Endodermal cell (in vitro differentiated cells): ENCODE data around the gene CHCHD3. TPM values are rescaled to one million over a fixed set of nuclear protein-coding genes. Genes with fewer than 3 reads are reported as not detected.

ENCODE experiments used
- DNase-seq: peaks from one replicate; pipeline ENCODE4 v3.0.0-alpha.2; 2017
- H3K27ac ChIP-seq: 2 replicates; pipeline ENCODE4 v1.5.1; 2013; ENCODE audit warnings: mild to moderate bottlenecking, low read depth, low read length, moderate library complexity
- H3K27me3 ChIP-seq: 2 replicates; pipeline ENCODE4 v1.6.1; 2013; ENCODE audit warnings: mild to moderate bottlenecking, low read length, moderate library complexity; ENCODE audit not compliant: insufficient read depth, control insufficient read depth, poor library complexity, severe bottlenecking
- H3K36me3 ChIP-seq: 2 replicates; pipeline ENCODE4 v1.7.0; 2013; ENCODE audit warnings: mild to moderate bottlenecking, low read length, moderate library complexity; ENCODE audit not compliant: control insufficient read depth, insufficient read depth
- H3K4me1 ChIP-seq: one replicate; pipeline ENCODE4 v1.7.0; 2013; ENCODE audit warnings: low read length; ENCODE audit not compliant: control insufficient read depth, insufficient read depth
- H3K4me3 ChIP-seq: 2 replicates; pipeline ENCODE4 v1.5.1; 2013; ENCODE audit warnings: mild to moderate bottlenecking, low read length, moderate library complexity
- H3K9ac ChIP-seq: 2 replicates; pipeline ENCODE4 v1.6.1; 2013; ENCODE audit warnings: mild to moderate bottlenecking, low read length, moderate library complexity; ENCODE audit not compliant: poor library complexity, severe bottlenecking; ENCODE audit errors: extremely low read depth
- H3K9me3 ChIP-seq: 2 replicates; pipeline ENCODE4 v1.6.1; 2013; ENCODE audit warnings: mild to moderate bottlenecking, low read length, moderate library complexity; ENCODE audit not compliant: control insufficient read depth
- H3K27ac Mint-ChIP-seq: 2 replicates; pipeline ENCODE4 v1.8.0; 2020; ENCODE audit warnings: mixed read lengths
- H3K27me3 Mint-ChIP-seq: 2 replicates; pipeline ENCODE4 v1.8.0; 2021; ENCODE audit warnings: mild to moderate bottlenecking, mixed read lengths; ENCODE audit not compliant: insufficient read depth
- H3K36me3 Mint-ChIP-seq: 2 replicates; pipeline ENCODE4 v1.8.0; 2020; ENCODE audit warnings: low read depth, mixed read lengths
- H3K4me1 Mint-ChIP-seq: 2 replicates; pipeline ENCODE4 v1.8.0; 2020; ENCODE audit warnings: mixed read lengths
- H3K4me3 Mint-ChIP-seq: 2 replicates; pipeline ENCODE4 v1.8.0; 2020; ENCODE audit warnings: mild to moderate bottlenecking, moderate library complexity, mixed read lengths
- H3K9me3 Mint-ChIP-seq: 2 replicates; pipeline ENCODE4 v1.8.0; 2020; ENCODE audit warnings: mild to moderate bottlenecking, mixed read lengths
- WGBS, 2 experiments: methylation state at CpG; one replicate each; pipeline versions ENCODE4 v1.1.5 to v1.1.7; 2013; ENCODE audit warnings: missing lambda C conversion rate in 2 of 2, mixed read lengths in 1 of 2; ENCODE audit not compliant: insufficient coverage in 1 of 2, insufficient read length in 1 of 2; 5-methylcytosine and 5-hydroxymethylcytosine counted together
- total RNA-seq, 2 donors: library from RNA; stranded (reverse); fragmentation: NEBNext Ultra II Directional in 1 of 2; extraction: Animal tissue kit (Norgen Biotek cat#: 25700) in 1 of 2; gene quantifications; 2 replicates in 1 of 2; 3 replicates in 1 of 2; pipeline ENCODE4 v1.2.1, GENCODE V29; 2021
- TF ChIP-seq, protein P1 (sequence below): fragments of 200-600 bp; sonication (generic); conservative IDR thresholded peaks from 2 replicates; pipeline ENCODE4 v1.5.0; 2021; ENCODE audit warnings: antibody characterized with exemption, mild to moderate bottlenecking

The CHCHD3 gene
- total RNA-seq, 2 donors from 2014 or later = 70.4 to 75.2 TPM

DNA sequence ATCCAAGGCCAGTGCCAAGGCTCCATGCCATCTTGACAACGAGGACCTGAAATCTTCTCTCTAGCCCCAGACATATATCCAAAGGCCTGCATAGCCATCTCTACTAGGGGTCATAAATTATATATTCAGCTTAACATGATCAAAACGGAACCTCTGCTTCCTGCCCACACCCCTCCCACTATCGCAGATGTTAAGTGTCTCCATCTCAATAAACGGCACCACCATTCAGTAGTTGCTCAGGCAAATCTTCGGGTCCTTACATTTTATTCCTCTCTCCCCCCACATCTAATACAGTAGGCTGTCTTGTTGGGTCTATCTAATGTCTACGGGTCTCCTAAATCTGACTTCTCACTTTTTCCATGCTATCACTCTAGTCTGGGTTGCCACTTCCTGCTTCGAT is 304.5 kb downstream of the CHCHD3 start:
- Mint-ChIP-seq H3K4me1 (peaks cover 6% of the 10 kb centered on the region), H3K4me3 (no peak overlapping the region), H3K27me3 (no peaks in the 10 kb centered on the region), H3K27ac (no peak overlapping the region), H3K36me3 (no peaks in the 10 kb centered on the region), H3K9me3 (no peaks in the 10 kb centered on the region)
- H3K27me3 ChIP-seq = no peaks in the 10 kb centered on the region
- H3K9me3 ChIP-seq = no peaks in the 10 kb centered on the region
- H3K4me1 ChIP-seq = no peaks in the 10 kb centered on the region
- WGBS, 2 experiments = 95% methylated on average over 7 of the region's 7 CpGs
- TF ChIP-seq, protein P1, sequence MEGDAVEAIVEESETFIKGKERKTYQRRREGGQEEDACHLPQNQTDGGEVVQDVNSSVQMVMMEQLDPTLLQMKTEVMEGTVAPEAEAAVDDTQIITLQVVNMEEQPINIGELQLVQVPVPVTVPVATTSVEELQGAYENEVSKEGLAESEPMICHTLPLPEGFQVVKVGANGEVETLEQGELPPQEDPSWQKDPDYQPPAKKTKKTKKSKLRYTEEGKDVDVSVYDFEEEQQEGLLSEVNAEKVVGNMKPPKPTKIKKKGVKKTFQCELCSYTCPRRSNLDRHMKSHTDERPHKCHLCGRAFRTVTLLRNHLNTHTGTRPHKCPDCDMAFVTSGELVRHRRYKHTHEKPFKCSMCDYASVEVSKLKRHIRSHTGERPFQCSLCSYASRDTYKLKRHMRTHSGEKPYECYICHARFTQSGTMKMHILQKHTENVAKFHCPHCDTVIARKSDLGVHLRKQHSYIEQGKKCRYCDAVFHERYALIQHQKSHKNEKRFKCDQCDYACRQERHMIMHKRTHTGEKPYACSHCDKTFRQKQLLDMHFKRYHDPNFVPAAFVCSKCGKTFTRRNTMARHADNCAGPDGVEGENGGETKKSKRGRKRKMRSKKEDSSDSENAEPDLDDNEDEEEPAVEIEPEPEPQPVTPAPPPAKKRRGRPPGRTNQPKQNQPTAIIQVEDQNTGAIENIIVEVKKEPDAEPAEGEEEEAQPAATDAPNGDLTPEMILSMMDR = no peak
- H3K9ac ChIP-seq = no peak overlapping the region
- H3K36me3 ChIP-seq = no peaks in the 10 kb centered on the region
- H3K27ac ChIP-seq = no peak overlapping the region
- no peak for DNase-seq
- no peak overlapping the region for H3K4me3 ChIP-seq

DNA sequence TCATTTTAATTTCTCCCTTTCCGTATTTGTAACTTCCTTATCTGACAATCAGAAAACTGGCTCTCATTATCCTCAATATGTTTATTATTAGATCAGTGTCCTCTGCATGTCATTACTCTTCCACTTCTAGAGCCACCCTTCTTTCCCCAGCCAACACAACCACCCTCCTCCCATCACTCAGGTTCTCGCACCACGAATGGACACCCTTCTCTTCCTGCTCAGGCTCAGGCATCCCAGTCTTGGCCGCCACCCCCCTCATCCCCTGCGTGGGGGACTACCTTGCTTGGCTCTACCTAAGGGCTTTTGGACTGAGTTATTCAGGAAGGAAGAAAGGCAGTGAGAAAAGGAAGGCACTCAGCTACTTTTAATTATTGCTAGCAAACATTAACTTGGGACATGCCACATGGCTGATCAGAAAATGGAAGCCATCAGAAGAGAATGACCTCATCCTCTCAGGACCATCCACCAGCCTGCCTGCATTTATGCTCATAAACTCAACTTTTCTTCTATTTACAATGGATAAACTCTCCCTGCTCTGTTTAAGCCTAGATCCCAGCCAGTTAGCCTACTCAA is 305.8 kb downstream of the CHCHD3 start:
- no peaks in the 10 kb centered on the region for H3K27me3 ChIP-seq
- TF ChIP-seq, protein P1 = no peak
- Mint-ChIP-seq H3K36me3 (no peaks in the 10 kb centered on the region), H3K9me3 (no peaks in the 10 kb centered on the region), H3K27ac (no peak overlapping the region), H3K4me3 (no peak overlapping the region), H3K27me3 (no peaks in the 10 kb centered on the region), H3K4me1 (peaks cover 4% of the 10 kb centered on the region)
- H3K4me3 ChIP-seq = no peak overlapping the region
- no peaks in the 10 kb centered on the region for H3K36me3 ChIP-seq
- DNase-seq = no peak
- H3K27ac ChIP-seq = no peak overlapping the region
- H3K4me1 ChIP-seq = no peaks in the 10 kb centered on the region
- 91 to 100% methylated on average over 2 to 5 of the region's 5 CpGs for WGBS, 2 experiments
- no peaks in the 10 kb centered on the region for H3K9me3 ChIP-seq
- no peak overlapping the region for H3K9ac ChIP-seq

GRCh38 chr7:132773527-132773956 is 308.3 kb downstream of the CHCHD3 start:
- no peaks in the 10 kb centered on the region for H3K36me3 ChIP-seq
- no peaks in the 10 kb centered on the region for H3K36me3 Mint-ChIP-seq
- no peaks in the 10 kb centered on the region for H3K27me3 Mint-ChIP-seq
- H3K4me1 ChIP-seq = no peaks in the 10 kb centered on the region
- H3K4me3 ChIP-seq = no peak overlapping the region
- DNase-seq = no peak
- H3K4me1 Mint-ChIP-seq = peaks cover 6% of the 10 kb centered on the region
- WGBS, 2 experiments = 75 to 97% methylated on average over 3 to 5 of the region's 5 CpGs
- no peak overlapping the region for H3K27ac Mint-ChIP-seq
- no peak overlapping the region for H3K9ac ChIP-seq
- peaks cover 17% of the 10 kb centered on the region for H3K9me3 Mint-ChIP-seq
- H3K4me3 Mint-ChIP-seq = no peak overlapping the region
- H3K27ac ChIP-seq = no peak overlapping the region
- TF ChIP-seq, protein P1 = no peak
- no peaks in the 10 kb centered on the region for H3K27me3 ChIP-seq
- H3K9me3 ChIP-seq = peaks cover 14% of the 10 kb centered on the region
